Measurements from ENCODE around the gene TUBB6.
A peak's percentile ranks its signal among the peaks of the same experiment; 100 is the strongest.

The TUBB6 gene

DNA sequence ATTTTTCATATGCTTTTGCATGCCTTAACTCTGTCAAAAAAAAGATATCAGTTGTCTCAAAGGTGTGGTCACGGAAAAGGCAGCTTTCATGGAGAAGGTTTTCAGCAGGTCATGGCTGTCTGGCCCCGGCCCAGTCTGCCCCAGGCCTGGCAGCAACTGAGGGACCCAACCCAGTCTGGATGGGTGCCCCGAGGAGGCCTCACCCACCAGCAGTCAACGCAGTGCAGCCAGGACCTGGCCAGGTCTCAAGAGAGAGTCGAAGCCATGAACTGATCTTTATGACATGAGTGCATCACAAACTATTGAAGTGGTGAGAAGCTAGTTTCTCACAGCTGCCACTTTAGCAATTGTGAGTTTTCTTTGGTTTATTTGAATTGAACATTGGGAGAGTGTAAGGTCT is 7.9 kb downstream of the TUBB6 start:
- DNase-seq: no peak

GRCh38 chr18:12317664-12318333 is 9.8 kb downstream of the TUBB6 start:
- peak; percentile 8 for DNase-seq

DNA sequence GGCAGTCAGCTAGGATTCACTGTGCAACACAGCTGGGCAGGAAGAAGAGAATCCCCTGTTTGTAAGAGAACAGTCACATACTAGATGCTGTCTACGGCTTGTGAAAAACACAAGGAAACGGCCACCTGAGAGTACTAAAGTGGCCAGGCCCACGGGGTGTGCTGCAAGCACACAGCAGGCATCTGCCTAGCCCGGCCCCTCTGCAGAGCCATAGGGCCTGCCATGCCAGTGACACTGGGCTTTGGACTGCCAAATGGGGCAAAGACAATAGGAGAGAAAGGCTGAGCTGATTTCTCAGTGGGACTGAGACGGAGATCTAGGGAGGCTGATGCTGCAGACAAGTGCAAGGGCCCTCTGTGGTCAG is 10.3 kb downstream of the TUBB6 start:
- DNase-seq: no peak

DNA sequence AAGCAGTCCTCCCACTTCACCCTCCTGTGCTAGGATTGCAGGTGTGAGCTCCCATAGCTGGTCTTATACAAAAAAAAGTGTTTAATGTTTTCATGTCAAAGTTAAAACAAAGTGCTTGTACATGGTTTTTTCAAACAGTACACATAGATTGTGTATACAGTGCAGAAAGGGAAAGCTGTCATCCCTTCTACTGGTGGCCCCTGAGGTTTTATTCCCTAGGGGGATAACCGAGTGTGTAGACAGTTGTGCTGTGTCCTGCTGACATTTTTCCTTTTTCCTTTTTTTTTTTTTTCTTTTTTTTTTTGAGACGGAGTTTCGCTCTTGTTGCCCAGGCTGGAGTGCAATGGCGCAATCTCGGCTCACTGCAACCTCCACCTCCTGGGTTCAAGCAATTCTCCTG is 10.8 kb downstream of the TUBB6 start:
- no peak for DNase-seq

GRCh38 chr18:12321333-12321732 is 13.3 kb downstream of the TUBB6 start:
- DNase-seq: no peak

DNA sequence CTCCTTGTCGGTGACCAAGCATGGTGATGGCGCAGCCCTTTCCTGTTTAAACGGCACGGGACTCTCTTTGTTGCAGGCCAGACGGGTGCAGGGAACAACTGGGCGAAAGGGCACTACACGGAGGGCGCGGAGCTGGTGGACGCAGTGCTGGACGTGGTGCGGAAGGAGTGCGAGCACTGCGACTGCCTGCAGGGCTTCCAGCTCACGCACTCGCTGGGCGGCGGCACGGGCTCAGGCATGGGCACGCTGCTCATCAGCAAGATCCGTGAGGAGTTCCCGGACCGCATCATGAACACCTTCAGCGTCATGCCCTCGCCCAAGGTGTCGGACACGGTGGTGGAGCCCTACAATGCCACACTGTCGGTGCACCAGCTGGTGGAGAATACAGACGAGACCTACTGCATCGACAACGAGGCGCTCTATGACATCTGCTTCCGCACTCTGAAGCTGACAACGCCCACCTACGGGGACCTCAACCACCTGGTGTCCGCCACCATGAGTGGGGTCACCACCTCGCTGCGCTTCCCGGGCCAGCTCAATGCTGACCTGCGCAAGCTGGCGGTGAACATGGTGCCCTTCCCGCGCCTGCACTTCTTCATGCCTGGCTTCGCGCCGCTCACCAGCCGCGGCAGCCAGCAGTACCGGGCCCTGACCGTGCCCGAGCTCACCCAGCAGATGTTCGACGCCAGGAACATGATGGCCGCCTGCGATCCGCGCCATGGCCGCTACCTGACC is 17.1 kb downstream of the TUBB6 start:
- no peak for DNase-seq

DNA sequence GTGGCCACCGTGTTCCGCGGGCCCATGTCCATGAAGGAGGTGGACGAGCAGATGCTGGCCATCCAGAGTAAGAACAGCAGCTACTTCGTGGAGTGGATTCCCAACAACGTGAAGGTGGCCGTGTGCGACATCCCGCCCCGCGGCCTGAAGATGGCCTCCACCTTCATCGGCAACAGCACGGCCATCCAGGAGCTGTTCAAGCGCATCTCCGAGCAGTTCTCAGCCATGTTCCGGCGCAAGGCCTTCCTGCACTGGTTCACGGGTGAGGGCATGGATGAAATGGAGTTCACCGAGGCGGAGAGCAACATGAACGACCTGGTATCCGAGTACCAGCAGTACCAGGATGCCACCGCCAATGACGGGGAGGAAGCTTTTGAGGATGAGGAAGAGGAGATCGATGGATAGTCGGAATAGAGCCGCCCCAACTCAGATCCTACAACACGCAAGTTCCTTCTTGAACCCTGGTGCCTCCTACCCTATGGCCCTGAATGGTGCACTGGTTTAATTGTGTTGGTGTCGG is 17.7 kb downstream of the TUBB6 start:
- no peak for DNase-seq

DNA sequence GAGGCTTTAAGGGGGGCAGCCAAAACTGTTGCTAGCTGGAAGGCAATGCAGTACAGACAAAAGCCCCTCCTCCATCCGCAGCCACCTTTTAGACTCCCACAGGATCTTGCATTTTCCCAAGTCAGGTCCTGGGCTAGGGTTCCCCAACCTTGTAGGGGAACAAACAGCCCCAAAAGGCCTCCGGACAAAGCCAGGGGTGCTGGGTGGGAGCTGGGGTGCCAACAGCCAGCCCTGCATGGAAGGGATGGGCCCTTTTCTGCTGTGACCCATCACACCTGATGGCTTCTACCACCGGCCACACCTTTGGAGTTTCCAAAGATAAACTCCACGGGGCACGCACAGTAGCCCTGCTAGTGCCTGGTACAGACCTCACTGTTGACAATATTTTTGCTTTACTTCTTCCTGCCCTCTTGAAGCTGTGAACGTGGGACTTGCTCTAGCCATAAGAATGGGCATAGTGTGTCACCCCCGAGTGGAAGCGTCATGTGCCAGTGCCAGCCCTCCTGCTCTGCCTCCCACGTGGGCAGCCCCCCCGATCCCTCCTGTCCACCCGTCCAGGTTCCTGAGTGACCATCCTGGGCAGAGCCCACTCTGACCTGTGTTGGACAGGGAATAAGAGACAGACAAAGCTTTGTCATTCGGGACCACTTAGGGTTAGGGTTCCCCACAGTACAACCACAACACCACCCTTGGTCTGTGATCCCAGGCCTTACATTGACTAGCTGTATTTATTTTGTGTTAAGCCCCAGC is 18.8 kb downstream of the TUBB6 start:
- DNase-seq: no peak

DNA sequence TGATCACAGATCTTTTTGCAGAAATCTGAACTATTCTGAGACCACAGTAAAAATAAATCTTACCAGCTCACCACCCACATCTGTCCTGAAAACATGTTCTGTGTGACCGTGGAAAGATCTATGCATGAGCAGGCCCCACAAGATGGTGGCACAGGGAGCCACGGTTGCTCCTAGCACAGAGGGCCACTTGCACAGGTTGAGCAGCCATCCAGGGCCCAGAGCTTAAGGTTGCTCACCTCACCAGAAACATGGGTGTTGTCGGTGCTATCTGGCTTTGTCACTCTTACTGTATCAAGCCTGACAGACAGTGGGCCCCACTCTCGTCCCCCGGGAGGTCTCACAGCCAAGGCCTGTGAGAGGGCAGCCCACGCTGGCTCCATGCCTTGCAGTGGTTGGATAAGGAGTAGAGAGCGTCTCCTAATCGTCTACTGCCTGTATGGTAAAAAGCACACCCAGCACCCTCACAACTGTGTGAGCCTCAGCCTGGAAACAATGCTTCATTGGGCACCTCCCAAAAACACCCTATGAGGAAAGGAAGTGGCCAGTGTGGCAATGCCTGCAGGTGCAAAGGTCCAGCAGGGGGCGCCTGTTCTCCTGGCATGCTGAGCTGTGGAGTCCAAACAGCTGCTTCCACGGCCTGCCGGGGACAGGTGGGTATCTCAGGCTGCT is 19.6 kb downstream of the TUBB6 start:
- DNase-seq: peak; percentile 67

- DNase-seq: no peak
These were observed 20.3 kb downstream of the TUBB6 start for GRCh38 chr18:12328179-12328823.

DNA sequence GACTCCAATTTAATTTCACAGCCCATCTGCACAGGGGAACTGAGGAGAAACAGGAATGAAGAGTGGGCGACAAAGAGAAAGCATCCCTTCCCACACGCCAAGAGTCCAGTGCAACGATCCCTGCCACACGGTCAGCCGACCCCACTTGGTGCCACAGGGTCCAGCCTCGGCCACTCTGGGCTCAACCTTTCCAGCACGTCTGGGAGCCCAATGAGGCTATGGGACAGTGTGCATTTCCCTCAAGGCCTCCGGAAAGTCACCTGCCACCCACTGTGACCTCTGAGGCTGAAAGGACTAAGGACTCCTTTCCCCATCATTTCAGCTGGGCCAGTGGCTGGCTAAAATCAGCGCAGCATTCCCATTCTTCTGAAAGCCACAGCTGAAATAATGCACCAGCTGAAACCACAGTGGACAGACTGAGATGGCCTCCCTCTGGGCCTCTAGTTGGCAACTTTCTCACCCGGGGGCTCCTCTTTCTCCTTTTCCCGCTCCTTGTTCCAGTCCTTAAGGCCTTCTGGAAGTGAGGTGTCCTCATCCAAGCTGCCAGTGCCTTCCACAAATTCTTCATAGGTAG is 21.2 kb downstream of the TUBB6 start:
- DNase-seq: no peak

GRCh38 chr18:12330766-12331165 is 22.7 kb downstream of the TUBB6 start:
- DNase-seq: no peak

DNA sequence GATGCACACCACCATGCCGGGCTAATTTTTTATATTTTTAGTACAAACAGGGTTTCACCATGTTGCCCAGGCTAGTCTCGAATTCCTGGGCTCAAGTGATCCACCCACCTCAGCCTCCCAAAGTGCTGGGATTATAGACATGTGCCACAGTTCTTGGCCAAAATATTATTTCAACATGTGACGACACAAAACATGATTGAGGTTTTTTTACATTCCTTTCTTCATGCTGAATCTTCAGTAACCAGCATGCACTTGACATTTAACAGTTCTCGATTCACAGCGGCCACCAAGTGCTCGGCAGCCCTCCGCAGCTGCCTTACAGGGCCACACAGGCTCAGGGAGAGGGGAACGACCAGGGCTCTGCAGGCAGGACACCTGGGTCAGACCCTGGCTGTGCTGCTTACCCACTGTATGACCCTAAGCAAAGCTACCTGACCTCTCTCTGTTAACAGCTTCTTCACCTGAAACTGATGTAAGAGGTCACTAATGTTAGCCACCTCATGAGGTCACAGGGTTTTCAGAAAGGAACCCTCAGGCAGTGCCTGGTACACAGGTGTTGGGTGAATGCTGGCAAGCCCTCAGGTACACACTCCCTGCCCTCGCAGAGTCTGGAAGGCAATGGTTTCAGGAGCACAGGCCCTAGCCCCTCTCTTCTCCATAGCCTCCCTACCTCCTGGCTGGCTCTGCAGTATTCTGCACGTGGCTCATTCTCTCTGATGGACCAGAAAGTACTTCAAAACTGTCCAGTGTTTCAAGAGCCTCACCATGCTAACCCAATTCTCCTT is 25.7 kb downstream of the TUBB6 start:
- DNase-seq: no peak

- DNase-seq: no peak
These were observed 26.3 kb downstream of the TUBB6 start for GRCh38 chr18:12334366-12334808.

DNA sequence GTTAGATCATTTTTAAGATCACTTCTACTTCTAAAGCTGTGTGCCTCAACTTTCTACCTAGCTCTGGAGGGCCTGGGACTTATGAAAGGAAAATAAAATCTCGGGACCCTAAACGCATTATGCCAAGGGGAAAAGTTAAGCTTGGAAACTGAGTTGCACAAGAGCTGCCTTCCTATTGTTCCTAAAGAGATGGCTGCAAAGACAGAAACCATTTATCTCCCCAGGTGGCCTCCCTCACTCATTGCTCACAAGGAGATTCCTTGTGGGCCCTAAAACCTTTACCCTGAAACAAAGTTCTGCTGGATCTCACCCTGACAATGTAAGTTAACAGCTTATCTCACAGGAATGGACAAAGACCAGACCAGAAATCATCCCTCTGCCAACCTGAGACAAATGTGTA is 26.8 kb downstream of the TUBB6 start:
- no peak for DNase-seq

GRCh38 chr18:12335503-12335902 is 27.5 kb downstream of the TUBB6 start:
- DNase-seq: no peak

DNA sequence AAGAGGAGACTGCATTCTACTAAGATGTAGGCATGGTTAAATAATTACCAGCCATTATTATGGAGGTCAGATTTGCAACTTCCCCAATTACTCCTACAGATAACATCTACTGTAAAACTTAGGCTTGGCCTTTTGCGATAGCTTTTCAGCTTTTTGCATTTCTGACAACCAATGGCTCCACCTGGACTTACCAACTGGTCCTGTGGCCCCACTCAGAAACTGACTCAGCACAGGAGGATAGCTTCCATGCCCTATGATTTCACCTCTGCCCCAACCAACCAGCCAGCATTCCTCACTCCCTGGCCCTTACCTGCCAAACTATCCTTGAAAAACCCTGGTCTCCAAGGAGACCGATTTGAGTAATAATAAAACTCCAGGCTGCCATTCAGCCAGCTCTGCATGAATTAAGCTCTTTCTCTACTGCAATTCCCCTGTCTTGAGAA is 28.2 kb downstream of the TUBB6 start:
- DNase-seq: no peak

GRCh38 chr18:12336887-12337286 is 28.8 kb downstream of the TUBB6 start:
- no peak for DNase-seq

GRCh38 chr18:12338382-12338781 is 30.3 kb downstream of the TUBB6 start:
- no peak for DNase-seq

GRCh38 chr18:12340945-12341660 is 33.1 kb downstream of the TUBB6 start:
- no peak for DNase-seq

DNA sequence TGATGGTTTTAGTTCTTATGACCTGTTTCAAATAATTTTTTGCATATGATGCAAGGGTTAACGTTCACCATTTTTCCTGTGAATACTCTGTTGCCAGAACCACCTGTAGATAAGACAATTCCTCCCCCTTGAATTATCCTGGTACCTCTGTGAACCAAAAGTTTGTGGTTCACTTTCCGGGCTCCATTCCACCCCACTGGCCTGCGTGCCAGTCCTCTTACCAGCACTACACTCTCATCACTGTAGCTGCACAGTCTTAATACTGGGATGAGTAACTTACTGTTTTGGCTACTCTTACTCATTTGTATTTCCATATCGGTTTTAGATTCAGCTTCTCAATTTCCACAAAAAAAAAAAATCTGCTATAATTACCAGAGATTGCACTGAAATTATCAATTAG is 34.6 kb downstream of the TUBB6 start:
- no peak for DNase-seq
